ENCODE results near the gene FRG2B.
"Not testable (repeated sequence)": the region's sequence is repeated elsewhere in the genome, so short reads cannot be mapped to it uniquely, and the experiment has no call there.

FRG2B gene

GRCh38 chr10:133592716-133593115, 33.9 kb downstream of the FRG2B start:
- DNase-seq = no peak

GRCh38 chr10:133590970-133591359, 35.6 kb downstream of the FRG2B start:
- DNase-seq = no peak

- DNase-seq = no peak
Measured at GRCh38 chr10:133590226-133590969, 36.2 kb downstream of the FRG2B start.

- not testable (repeated sequence) for DNase-seq
Measured at GRCh38 chr10:133577037-133577436, 49.6 kb downstream of the FRG2B start.
